Measurements from ENCODE around the gene SLC8A1.

Gene SLC8A1

DNA sequence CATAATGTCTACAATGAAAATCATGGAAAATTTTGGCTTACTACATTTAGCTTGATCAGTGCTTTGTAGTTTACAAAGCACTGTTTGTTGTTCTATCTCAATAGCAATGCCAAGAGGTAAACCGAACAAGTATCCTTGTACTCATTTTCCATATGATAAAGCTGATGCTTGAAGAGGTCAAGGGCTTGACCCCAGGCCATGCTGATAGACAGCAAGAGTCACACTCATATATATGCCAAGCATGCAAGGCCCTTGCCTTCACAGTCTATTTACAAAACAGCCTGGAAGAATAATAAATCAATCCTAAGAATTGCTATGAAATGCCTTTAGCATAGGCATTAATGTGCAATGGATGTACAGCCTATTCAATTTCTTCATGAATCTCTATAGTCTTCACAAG, 71.8 kb downstream of the SLC8A1 start:
- DNase-seq = no peak

DNA sequence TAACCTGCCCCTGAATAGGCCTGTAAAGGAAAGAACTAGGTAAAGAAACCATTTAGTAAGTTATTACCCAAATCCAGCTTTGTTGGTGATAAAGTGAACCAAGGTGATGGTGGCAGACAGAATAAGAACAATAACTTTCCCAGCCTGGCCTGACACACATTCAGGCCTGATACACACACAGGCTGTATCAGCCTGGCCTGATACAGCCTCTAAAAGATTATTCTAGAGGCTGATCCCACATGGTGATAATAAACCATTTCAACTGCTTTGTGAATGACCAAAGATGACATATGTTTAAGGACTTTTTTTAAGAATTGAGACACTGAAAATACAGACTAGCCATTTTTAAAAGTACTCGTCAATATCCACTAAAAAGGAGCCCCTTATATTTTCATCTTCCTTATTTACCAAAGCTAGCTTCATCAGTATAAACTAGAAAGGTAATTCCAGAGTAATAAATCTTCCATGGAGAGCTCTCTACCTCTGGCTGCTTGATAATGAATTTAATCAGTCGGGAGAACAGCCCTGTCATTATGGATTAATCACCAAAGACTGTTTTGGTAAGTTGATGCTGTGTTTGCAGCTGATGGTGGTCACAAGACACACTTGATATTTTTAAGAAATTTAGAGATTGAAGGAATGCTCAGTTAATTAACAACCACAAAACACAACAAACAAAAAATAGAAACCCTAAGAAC, 77.2 kb downstream of the SLC8A1 start:
- no peak for DNase-seq

DNA sequence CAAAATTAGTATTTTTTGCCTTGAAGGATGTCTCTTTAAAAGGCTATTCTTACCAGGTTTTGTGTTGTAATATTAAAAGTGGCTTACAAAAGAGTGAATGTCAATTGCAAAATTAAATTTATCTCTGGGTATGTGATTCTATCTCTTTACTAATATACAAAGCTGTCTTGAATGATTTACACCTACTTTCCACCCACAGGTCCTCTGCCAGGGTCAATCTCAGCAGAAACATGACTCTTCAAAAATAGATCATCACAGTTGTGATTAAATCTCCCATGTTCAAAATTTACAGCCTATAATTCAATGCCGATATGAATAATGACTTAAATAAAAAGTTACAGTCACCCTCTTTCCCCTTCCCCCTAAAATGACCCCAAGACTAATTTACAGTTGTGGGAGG, 78.8 kb downstream of the SLC8A1 start:
- DNase-seq = no peak

DNA sequence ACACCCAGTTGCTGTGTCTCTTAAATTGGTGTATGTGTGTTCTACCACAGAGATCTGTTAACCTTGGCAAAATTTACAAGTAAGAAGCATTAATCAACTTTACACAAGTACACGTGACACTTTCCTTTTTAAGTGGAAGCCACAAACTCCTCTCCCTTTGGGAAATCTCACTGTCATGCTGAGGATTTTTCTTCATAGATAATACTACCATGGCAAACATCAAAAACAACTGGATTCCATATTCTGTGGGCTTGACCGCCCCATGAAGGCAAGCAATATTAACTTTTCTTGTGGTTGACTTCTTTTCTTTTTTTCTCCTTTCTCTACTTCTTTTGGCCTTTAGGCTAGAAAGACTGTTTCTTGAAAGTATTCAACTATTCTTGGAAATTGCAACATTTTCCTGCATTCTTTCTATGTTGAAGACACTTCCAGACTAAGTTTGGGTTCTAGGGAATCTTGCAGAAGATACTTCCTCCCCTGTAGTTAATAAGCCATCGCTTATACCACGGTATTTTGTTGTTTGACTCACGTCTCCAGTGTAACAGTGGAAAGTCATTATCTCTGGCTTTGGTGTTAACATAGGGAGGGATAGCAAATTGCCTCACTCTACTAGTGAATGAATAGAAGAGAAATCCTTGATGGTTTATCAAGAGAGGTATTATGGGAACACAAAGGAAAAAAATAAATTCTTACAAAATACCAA, 79.5 kb downstream of the SLC8A1 start:
- no peak for DNase-seq

DNA sequence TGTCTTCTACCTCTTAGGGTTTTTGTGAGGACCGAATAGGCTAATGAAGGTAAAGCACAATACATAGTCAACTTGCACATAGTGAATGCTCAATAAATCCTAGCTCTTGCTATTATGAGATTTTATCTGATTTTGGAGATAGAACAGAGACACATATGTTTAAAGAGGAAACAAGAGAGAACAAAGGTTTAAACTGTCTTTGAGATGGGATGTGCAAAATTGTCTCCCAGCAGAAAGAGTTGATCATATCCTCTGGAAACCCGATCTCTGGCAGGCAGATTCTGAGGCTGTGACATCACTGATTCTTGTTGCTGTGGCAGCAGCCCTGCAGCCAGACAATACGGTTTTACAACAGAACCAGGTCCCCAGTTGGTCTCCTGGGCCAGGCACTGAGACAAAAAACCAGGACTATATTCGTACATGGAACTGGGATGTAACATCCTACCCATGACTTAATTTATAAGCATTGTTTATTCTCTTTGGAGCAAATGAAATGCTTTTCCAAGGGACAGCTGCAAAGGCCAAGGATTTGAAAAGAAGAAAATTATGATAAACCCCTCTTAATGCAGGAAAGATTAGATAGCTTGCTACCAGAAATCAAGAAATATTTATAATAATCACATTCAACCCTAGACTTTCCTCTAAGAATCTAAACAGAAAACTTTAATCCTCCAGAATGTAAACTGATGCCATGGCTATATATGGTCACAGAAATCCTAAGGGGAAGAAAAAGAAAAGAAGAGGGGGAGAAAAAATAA, 80.2 kb downstream of the SLC8A1 start:
- DNase-seq = no peak

DNA sequence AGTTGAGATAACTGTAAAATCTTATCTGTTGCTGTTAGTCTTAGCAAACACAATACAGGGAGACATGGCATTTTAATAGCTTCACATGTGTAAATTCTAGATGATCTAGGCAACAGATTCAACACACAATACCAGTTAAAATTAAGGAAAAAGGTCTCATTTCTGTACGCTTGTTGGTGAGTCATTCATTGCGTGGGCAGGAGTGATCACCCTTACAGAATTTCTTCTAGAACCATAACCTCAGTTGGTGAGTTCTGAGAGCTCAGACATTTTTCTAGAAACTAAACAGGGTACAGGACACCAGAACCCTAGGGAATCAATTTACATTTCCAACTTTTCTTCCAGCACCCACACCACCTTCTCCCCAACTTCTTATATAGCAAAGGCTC, 81.9 kb downstream of the SLC8A1 start:
- DNase-seq = no peak

DNA sequence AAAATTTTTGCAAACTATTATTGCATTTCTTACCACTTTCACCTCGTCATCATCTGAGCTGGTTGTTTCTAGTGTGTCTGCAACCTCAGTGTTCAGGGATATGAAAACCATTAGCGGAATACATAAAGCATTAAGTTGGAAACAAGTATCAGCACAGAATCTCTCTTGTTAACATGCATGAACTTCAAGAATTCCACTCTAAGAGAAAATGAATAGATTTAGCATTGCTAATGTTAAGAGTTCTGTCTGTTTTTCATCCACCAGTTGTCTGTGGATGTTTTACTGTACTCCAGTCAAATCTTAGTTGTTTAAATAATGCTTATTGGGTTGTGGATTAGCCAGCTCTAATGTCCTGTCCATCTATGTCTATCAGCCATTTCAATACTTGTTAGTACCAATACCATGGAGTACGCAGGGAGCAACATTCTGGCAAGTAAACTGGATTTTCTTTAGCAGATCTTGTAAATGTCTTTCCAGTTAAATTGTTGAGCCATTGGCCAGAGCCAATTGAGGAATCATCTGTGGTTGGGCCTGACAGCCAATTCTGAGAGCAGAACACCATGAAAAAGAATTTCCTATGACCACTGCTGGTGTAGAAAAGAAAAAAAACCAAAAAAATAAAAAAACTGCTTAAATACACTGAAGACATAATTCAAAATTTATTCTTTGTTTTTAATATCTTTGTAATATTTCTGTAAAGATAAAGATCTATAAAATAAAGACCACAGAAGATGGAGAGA, 82.5 kb downstream of the SLC8A1 start:
- DNase-seq = no peak

DNA sequence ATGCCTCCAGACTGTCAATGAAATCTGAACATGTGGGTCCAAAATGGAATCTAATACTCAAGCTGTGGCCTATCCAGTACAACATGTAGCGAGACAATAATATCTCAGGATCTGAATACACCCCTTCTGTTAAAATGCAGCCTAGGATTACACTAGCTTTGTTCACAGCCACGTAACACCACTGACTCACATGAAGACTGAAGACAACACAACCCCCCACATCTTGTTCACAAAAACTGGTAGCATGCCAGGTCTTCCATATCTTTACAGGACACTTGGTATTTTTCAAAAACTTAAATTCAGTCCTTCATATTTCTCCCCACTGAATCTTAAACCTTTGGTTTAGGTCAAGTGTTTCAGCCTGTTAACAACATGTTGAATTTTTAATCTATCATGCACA, 84.2 kb downstream of the SLC8A1 start:
- no peak for DNase-seq

DNA sequence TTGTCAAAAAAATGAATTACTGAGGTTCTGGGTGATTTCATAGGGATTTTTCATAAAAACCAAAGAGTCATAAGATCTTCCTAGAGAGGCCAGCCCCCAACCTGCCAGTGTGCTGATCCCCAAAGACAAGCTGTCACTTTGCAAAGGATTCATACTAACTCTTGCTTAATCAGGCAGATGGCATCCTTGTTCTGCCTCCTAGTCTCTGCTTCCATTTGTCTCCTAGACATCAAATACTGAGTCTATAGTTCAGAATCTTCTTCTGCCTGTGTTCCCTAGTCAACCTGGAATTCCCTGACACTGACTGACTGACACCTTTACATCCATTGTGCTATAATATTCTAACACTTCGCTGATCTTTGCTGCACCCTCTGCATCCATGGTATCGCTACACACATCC, 84.9 kb downstream of the SLC8A1 start:
- no peak for DNase-seq

DNA sequence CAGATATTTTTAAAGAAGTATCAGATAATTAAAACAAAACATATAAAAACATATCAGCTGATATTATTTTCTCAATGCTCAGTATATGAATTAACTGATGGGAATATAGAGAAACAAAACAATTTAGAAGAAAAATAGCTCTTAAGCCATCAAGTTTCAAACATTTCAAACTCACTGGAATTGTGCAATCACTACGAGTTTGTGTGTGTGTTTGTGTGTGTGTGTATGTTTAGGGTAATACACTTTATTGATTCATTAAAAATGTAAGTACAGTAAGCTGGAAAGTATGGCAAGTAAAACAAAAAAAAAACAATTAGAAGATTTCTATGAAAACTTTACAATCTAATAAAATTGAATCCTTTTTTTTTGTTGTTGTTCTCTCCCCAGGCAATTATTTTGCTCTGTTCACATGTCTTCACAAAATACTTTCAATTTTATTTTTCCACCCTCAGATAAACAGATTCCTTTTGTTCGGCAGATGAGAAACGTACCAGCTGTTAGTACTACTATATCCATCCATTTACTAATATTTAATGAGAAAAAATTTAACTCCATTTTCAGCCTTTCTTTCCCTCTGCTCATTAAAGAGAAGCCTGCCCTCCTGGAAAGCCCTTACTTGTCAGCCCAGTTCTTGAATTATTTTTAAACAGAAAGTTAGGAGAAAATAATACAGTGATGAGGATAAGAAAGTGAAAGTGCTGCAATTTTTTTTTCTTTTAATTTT, 87.6 kb downstream of the SLC8A1 start:
- DNase-seq = no peak

DNA sequence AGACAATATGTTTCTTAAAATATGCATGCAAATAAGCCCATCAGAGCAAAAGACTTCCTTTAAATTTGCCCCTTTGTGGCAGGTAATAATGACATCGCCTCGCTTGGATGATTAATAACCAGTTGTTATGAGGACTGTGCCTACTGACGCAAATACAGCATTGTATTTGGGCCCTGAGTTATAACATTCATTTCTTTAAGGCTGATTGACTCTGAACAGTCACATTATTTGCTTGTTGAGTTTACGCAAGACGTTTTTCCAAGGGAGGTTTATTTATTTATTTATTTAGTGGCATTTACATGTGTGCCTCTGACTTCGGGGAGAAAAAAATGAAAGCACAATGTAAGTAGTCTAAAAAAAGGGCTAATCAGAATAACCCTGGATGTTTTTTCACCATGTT, 88.3 kb downstream of the SLC8A1 start:
- no peak for DNase-seq

DNA sequence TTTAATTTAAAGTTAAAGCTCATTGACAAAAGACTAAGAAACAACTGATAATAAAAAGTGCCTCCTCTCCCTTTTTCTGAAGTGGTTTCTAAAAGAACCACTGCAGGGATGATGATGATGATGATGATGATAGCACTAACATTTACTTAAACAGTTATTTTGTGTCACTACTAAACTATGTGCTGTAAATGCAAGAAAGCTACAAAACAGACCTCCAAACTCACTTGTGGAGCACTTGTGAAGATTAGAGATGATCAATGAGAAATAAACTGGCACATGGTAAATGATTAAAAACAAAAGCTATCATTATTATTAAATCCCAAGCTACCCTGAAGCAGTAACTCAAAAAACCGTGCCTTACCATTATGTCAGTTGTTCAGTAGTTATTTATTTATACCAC, 88.7 kb downstream of the SLC8A1 start:
- DNase-seq = no peak

DNA sequence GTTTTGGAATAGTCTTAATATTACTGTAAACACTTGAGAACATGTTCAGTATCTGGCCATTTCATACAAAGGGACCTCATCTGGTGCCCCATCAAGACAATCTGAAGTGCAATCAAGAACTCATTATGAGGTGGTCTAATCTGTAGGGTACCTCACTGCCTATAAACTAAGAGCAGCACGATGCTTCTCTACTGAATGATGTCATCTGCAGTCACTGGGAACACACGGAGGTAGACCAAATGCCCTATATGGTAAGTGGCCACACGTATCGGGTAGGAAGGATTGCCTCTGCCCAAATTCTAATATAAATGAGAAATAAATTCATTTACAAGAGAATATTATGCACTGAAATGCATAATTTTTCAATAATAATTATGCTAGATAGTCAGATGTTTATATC, 90.4 kb downstream of the SLC8A1 start:
- no peak for DNase-seq

DNA sequence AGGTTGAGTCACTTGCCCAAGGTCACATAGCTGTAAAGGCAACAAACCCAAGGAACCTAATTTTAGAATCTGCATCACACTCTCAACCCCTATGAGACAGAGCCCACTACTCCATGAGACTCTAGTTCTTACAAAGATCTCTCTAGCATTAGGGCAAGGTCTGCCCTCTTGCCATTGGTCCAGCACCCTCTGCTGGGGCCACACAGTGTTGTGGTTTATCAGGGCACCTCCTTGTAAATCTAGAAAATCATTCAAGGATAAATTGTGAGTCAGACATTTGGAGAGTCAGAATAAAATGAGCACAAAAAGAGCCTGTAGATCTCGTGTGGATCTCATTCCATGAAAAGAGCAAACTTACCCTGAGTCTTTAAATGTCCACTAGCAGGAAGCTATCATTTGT, 91.2 kb downstream of the SLC8A1 start:
- DNase-seq = no peak

DNA sequence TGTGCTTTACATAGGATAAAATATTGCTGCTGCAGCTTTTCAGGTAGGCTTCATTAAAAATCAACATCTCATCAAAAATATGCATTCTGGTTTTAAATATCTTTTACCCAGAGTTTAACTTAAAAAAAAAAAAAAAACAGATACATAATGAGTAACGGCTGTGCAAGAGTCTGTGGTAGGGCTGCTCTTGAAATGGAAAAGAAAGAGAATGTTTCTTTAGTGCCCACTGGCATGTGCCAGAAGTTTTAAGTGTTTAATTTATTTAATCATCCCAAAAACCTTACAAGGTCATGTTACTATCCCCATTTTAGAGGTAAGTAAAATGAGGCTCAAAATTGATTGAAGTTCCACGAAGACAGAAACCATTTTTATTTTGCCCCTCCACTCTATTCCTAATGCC, 92.1 kb downstream of the SLC8A1 start:
- no peak for DNase-seq

DNA sequence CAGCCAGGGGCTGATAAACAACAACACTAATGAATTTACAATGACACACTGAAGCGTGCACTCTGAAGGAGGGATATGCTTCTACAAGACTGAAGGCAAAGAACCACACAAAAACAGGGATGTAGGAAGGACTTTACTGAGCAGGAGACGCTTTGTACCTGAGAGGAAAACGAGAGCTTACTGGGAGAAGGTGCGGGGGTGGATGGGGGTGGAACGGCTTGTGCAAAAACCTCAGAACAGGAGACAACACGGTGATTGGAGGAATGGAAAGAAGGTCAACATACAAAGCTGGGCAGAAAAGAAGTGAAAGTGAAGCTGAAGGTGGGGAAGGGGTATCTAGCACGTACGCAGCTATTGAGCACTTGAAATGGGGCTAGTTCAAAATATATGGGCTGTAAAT, 93.1 kb downstream of the SLC8A1 start:
- no peak for DNase-seq

DNA sequence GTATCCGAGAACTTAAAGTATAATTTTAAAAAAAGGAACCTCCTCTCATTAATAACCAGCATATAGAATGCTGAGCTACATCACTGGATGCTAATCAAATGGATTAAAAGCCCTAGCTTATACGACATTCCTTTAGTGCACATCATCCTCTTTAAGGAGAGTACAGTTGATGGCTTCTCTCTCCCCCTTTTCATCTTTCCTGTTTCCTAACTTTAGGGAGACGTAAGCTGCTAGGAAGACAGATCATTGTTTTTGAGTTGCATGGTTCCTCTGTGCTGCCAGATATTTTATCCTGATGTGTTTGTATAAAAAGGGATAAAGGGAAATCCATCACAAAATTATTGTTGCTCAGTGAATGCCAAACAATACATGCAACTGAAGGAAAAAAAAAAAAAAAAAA, 94.2 kb downstream of the SLC8A1 start:
- DNase-seq = no peak

DNA sequence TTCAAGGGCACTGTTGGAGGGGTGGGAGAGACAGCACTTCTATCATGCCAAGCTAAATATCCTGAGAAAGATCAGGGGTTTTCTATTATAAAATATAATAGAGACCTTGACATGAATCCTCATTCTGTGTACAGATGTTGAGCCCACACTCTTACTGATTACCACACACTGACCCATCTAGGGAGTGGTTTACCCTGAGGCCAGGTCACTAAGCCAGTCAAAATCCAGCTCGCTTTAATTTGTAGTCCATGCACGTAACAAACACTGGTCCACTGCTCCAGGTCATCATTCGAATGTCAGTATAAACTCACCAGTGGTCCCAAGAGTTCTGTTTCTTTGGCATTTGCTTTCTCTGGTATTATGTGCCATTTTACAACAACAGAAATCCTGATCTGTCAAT, 96.4 kb downstream of the SLC8A1 start:
- DNase-seq = no peak

DNA sequence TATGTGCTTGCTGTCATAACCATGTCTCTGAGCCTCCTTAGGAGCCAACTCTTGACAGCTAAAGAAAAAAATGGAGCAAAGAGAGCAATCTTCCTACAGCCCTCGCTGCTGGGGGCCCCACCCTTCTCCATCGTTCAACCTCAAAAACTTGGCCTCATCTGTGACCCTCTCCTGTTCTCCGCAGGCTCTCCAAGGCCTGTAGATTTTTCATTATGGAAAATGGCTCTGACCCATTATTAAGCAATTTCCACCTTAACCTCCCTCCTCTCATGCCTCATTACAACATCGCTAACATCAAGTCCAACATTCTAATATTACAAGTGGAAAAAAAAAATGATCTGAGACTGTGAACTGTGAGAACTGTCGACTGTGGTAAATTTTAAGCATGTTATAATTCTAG, 98.7 kb downstream of the SLC8A1 start:
- DNase-seq = no peak

DNA sequence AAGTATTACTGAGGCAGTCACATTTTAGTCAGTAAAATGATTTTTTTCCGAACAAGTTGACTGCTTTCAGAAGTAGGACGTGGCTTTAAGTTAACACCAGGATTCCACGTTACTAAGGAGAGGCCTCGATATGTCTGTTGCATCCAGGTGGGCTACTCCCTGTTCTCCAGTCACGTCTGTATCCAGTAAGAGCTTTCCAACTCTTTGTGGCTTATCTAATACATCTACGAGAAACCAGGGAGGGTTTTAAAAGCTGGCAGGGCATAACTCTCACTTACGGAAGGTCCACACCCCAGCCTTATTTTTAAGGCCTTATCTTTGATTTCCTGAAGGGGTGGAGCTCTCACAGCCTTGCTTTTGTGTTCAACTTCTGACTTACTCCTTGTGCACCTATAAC, 99.2 kb downstream of the SLC8A1 start:
- DNase-seq = no peak

DNA sequence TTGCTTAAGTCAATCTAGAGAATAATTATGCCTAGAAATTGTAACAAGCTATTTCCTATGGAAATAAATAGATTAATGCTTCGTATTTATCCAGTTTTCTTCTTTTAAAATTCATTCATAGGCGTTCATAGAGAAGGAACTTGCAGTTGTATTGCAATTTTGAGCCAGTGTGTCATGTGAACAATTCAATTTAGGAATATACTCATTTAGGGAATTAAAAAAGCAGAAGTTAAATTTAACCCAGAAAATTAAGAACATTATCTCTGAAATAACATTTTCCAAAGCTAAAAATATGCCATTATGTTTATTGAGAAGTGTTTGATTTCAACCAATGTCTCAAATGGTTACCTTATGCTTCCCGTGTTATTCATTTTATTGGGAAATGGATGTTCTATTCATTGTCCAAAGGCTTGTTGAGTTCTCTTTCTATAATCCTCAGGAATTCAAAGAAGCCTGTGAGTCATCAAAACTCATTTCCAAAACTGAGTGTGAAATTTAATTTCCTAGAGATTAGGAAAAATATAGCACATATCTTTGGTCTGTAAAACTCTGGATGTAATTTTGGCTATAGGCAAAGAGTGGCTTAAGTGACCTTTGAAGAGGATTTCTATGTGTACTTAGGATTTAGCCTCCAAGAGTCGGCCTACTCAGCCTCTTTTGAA, 99.7 kb downstream of the SLC8A1 start:
- DNase-seq = no peak

DNA sequence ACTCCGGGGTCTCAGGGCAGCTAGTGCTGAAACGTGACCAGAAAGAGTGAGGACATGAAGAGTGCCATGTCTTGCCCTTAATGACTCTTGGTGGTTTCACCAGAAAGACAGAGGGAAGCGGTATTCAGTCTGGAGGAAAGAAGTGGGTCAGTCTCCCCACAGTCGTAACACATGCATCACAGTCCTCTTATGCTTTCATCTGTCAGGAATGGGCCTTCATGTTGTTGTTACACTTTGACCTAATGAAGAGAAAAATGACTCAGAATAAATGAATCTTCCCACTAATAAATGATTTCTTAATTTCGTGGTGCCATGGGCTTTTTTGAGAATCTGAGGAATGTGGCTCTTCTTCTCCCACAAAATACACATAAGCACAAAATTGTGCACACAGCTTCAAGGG, 103.2 kb downstream of the SLC8A1 start:
- DNase-seq = no peak

All from activated T-cell treated with anti-CD3 and anti-CD28 coated beads, Interleukin-2, amount 50 U/mL, for 1 hour (primary cell).